K562 (cell line): ENCODE results near the gene SF3B4. TPM values are rescaled to one million over a fixed set of nuclear protein-coding genes. Genes with fewer than 3 reads are reported as not detected.

Source experiments
- C11orf30 ChIP-seq: fragments of 450-650 bp; IDR thresholded peaks from 2 replicates; pipeline ENCODE4 v1.6.1; 2016; ENCODE audit warnings: low read depth, mild to moderate bottlenecking
- CBX3 ChIP-seq, 2 experiments: IDR thresholded peaks; 1 replicate in 1 of 2; 2 replicates in 1 of 2; pipeline ENCODE4 v1.6.1; 2012; ENCODE audit warnings: inconsistent platforms in 2 of 2, low read length in 2 of 2, borderline replicate concordance in 1 of 2, control low read depth in 1 of 2
- CHD4 ChIP-seq: fragments of 200-600 bp; sonication (generic); IDR thresholded peaks from 3 replicates; pipeline ENCODE4 v1.6.1; 2012; ENCODE audit warnings: low read depth, mild to moderate bottlenecking, mixed read lengths, low read length, inconsistent platforms; ENCODE audit not compliant: insufficient read depth, insufficient replicate concordance, poor library complexity, severe bottlenecking
- DDX20 ChIP-seq: fragments of 450-650 bp; IDR thresholded peaks from 2 replicates; pipeline ENCODE4 v1.6.1; 2016; ENCODE audit warnings: missing genetic modification characterization, low read depth, mild to moderate bottlenecking, missing compliant biosample characterization, moderate library complexity
- HDGF ChIP-seq: fragments of 450-650 bp; IDR thresholded peaks from 2 replicates; pipeline ENCODE4 v1.6.1; 2016
- JUN ChIP-seq, 2 experiments: sonication (generic) in 1 of 2; formaldehyde crosslinking in 1 of 2; IDR thresholded peaks; 2 replicates each; pipeline versions ENCODE4 v1.6.1 to v1.8.0; 2012 to 2022; ENCODE audit warnings: borderline replicate concordance in 2 of 2, mild to moderate bottlenecking in 2 of 2, improper control_type of control experiment in 1 of 2, low read depth in 1 of 2, low read length in 1 of 2, missing genetic modification reagents in 1 of 2
- LCOR ChIP-seq: sonication (generic); formaldehyde crosslinking; IDR thresholded peaks from 2 replicates; pipeline ENCODE4 v1.8.0; 2022; ENCODE audit warnings: mild to moderate bottlenecking, missing genetic modification reagents
- MYBL2 ChIP-seq, 2 experiments: fragments of 450-650 bp in 1 of 2; sonication (generic) in 1 of 2; formaldehyde crosslinking in 1 of 2; IDR thresholded peaks; 2 replicates each; pipeline versions ENCODE4 v1.6.1 to v1.8.1; 2017 to 2022; ENCODE audit warnings: borderline replicate concordance in 1 of 2, inconsistent platforms in 1 of 2, low read depth in 1 of 2, mild to moderate bottlenecking in 1 of 2, missing genetic modification reagents in 1 of 2, moderate library complexity in 1 of 2
- NR1H2 ChIP-seq: sonication (generic); formaldehyde crosslinking; IDR thresholded peaks from 2 replicates; pipeline ENCODE4 v1.4.0; 2020; ENCODE audit warnings: mild to moderate bottlenecking, missing genetic modification reagents
- NUFIP1 ChIP-seq: fragments of 450-650 bp; IDR thresholded peaks from 2 replicates; pipeline ENCODE4 v1.6.1; 2018; ENCODE audit not compliant: partially characterized antibody
- POU5F1 ChIP-seq: fragments of 150-350 bp; IDR thresholded peaks from 2 replicates; pipeline ENCODE4 v1.6.1; 2014; ENCODE audit warnings: borderline replicate concordance, low read length, low read depth, mild to moderate bottlenecking; ENCODE audit not compliant: partially characterized antibody
- SMAD3 ChIP-seq: fragments of 450-650 bp; formaldehyde crosslinking; conservative IDR thresholded peaks from 2 replicates; pipeline ENCODE4 v1.4.0; 2020; ENCODE audit warnings: mild to moderate bottlenecking
- SRF ChIP-seq, 2 experiments: fragments of 250-450, 450-650 bp in 1 of 2; sonication (Bioruptor Pico) in 1 of 2; sonication (generic) in 1 of 2; formaldehyde crosslinking; IDR thresholded peaks; 2 replicates each; pipeline versions ENCODE4 v1.5.0 to v1.5.1; 2020 to 2022; ENCODE audit warnings: mild to moderate bottlenecking in 1 of 2, missing genetic modification reagents in 1 of 2
- SUPT5H ChIP-seq: fragments of 450-650 bp; IDR thresholded peaks from 2 replicates; pipeline ENCODE4 v1.6.1; 2016
- TAF9B ChIP-seq: fragments of 450-650 bp; IDR thresholded peaks from 2 replicates; pipeline ENCODE4 v1.6.1; 2018; ENCODE audit warnings: mild to moderate bottlenecking; ENCODE audit not compliant: partially characterized antibody
- ZBED1 ChIP-seq: IDR thresholded peaks from 2 replicates; pipeline ENCODE4 v1.6.1; 2014
- ZNF668 ChIP-seq: fragments of 250-450 bp; sonication (Bioruptor Pico); IDR thresholded peaks from 2 replicates; pipeline ENCODE4 v1.8.0; 2022; ENCODE audit warnings: mild to moderate bottlenecking, inconsistent platforms
- polyA plus RNA-seq, 8 experiments: library from polyadenylated mRNA; depleted of rRNA in 4 of 8; stranded (reverse) in 5 of 8; unstranded in 3 of 8; fragments of >200 nt; fragmentation: Nextera tagmentation in 2 of 8; fragmentation: Illumina TruSeq in 1 of 8; extraction: Ambion mirVana in 2 of 8; extraction: Trizol in 1 of 8; gene quantifications; 2 replicates each; pipeline versions ENCODE4 v1.2.1 to v1.2.3, GENCODE V29; 2011 to 2014; ENCODE audit warnings: inconsistent platforms in 1 of 8, missing spikeins in 1 of 8
- total RNA-seq, 7 experiments: library from RNA; depleted of rRNA in 6 of 7; stranded (reverse); fragments of >200 nt in 6 of 7; fragmentation: Illumina TruSeq in 2 of 7; extraction: Trizol in 2 of 7; gene quantifications; 2 replicates each; pipeline versions ENCODE4 v1.2.1 to v1.2.3, GENCODE V29; 2011 to 2021; ENCODE audit warnings: low replicate concordance in 1 of 7
- TF ChIP-seq, protein P1 (sequence below): fragments of 250-450 bp; sonication (Bioruptor Pico); IDR thresholded peaks from 2 replicates; pipeline ENCODE4 v1.5.0; 2021; ENCODE audit warnings: mild to moderate bottlenecking, moderate library complexity
- TF ChIP-seq, protein P2 (sequence below): fragments of 200-800 bp; sonication (Bioruptor generic); IDR thresholded peaks from 2 replicates; pipeline ENCODE4 v1.6.1; 2017; ENCODE audit warnings: missing genetic modification characterization, missing compliant biosample characterization
- TF ChIP-seq, protein P3 (sequence below): fragments of 450-650 bp; formaldehyde crosslinking; conservative IDR thresholded peaks from 2 replicates; pipeline ENCODE4 v1.4.0; 2022; ENCODE audit warnings: mild to moderate bottlenecking, missing genetic modification characterization

SF3B4 gene
- total and polyA plus RNA-seq, 9 of the 15 experiments (the other 6 are each of a cell fraction or from before 2014, with no cell fraction given) = 3.0 to 88.0 (median 26.1) TPM

DNA sequence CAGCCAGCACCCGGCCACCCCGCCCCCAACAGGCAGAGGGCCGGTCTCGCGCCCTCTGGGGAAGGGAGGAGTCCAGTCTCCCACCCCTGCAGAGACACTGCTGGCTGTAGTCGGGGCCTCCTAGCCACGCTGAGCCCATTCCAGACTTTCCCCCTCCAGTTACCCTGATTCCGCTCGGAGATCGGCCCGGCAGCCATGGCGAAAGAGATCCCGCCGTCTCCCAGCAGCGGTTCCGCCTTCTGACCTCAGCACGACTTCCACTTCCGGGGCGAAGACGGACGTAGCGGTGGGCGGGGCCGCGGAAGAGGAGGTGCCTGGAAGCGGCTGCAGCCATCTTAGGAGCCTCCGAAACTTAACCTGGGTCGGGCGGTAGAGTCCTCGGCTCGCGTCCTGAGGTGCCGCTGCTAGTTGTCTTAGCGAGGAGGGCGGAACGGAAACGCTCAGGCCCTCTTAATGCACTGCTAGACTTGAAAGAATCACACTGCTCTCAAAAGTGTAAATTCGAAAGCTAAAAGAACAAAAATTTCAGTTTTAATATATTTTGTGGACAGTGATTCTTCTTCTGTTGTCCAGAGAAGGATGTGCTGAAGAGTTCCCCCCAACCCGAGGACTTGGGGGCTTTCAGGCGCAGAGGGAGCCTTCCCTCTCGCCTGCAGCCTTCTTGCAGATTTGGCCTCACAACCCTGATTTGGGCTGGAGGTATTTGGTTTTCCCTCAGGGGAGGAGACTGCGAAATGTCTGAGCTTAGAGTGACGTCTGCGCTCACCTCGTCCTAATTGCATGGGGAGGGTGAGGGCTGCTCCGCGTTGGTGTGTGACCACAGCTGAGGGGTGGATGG is at the start of gene SF3B4 (continued):
- TF ChIP-seq MYBL2 (IDR thresholded peaks at IDR 0.05; ENCODE audit: low read depth) (no peak), MYBL2 (CRISPR knock-in tag; IDR thresholded peaks at IDR 0.05; ENCODE audit: borderline replicate concordance) (no peak), POU5F1 (no peak), ZNF668 (CRISPR knock-in tag) (no peak), NR1H2 (CRISPR knock-in tag) (no peak), JUN (IDR thresholded peaks at IDR 0.05; ENCODE audit: borderline replicate concordance, low read depth, low read length) (no peak), JUN (CRISPR knock-in tag; IDR thresholded peaks at IDR 0.05; ENCODE audit: borderline replicate concordance) (no peak), ZBED1 (peak; percentile 83; the same call in 1 of the 2 replicates), C11orf30 (peak; percentile 93), TAF9B (peak; percentile 77), NUFIP1 (no peak), CBX3 (IDR thresholded peaks at IDR 0.05; ENCODE audit: borderline replicate concordance in 1 of 2, low read length in 2 of 2) (no peak), CHD4 (no peak), HDGF (no peak), SMAD3 (CRISPR knock-in tag) (no peak), DDX20 (tag) (no peak), SRF (CRISPR knock-in tag; IDR thresholded peaks at IDR 0.05) (no peak), SUPT5H (peak; percentile 93), LCOR (CRISPR knock-in tag) (0 out of 2 replicates have a peak, but pooled peaks have one; percentile 37)
- TF ChIP-seq, protein P1, sequence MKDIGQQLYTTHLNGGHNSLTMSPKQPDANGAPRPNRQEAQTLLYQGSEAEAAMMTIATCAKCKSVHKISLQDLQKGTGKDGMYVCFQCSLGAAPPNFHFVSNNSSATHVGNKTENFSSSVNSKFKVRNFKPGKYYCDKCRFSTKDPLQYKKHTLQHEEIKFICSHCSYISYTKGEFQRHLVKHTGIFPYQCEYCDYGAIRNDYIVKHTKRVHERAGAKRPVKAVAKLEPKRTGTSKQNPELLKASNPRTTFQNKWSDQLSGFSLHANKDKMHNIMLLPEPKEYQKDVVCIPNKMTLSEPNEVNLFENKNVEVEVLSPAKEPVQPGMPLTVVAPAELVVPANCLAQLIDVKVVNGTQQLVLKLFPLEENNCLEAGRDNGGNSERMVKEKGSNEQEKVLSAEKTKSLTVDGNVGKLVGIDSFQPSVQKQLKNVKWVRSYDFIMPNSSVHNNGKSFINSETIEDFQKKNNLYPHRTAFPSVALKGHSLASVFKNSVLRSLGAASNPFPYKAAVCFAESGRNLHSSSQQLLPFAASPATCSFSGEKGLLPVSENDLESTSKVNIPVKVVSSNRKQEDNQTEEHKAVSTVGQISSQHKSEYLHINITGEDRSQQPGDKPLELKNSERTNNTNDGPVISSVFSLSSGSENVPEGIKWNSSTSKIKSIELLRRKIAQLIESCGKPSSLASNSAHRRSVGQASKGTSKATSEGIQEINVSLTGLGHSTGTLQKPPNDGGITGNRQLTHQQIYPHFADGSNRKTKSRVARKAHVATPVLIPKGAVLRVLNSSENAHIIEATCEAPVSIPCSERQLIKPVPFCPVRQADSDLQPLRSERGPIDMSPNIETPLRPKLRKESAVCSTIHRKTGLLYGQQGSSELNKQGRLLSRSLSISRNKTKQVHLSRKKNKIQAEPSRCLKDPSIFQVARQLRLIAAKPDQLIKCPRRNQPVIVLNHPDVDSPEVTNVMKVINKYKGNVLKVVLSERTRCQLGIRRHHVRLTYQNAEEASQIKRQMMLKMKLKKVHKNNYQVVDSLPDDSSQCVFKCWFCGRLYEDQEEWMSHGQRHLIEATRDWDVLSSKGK = no peak
- TF ChIP-seq, protein P2, sequence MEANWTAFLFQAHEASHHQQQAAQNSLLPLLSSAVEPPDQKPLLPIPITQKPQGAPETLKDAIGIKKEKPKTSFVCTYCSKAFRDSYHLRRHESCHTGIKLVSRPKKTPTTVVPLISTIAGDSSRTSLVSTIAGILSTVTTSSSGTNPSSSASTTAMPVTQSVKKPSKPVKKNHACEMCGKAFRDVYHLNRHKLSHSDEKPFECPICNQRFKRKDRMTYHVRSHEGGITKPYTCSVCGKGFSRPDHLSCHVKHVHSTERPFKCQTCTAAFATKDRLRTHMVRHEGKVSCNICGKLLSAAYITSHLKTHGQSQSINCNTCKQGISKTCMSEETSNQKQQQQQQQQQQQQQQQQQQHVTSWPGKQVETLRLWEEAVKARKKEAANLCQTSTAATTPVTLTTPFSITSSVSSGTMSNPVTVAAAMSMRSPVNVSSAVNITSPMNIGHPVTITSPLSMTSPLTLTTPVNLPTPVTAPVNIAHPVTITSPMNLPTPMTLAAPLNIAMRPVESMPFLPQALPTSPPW = peak; percentile 35
- TF ChIP-seq, protein P3, sequence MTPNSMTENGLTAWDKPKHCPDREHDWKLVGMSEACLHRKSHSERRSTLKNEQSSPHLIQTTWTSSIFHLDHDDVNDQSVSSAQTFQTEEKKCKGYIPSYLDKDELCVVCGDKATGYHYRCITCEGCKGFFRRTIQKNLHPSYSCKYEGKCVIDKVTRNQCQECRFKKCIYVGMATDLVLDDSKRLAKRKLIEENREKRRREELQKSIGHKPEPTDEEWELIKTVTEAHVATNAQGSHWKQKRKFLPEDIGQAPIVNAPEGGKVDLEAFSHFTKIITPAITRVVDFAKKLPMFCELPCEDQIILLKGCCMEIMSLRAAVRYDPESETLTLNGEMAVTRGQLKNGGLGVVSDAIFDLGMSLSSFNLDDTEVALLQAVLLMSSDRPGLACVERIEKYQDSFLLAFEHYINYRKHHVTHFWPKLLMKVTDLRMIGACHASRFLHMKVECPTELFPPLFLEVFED (CRISPR knock-in tag) = no peak
